Measurements from ENCODE around the gene ENPP4.

- TF ChIP-seq CTCF (IDR thresholded peaks at IDR 0.05): no peak
- TF ChIP-seq POLR2A (IDR thresholded peaks at IDR 0.05): no peak
Observed at GRCh38 chr6:46160102-46160501, 30.3 kb downstream of the ENPP4 start.
